ENCODE measurements around the gene PLA2G4F. TPM values are rescaled to one million over a fixed set of nuclear protein-coding genes. Genes with fewer than 3 reads are reported as not detected.
"Not testable (repeated sequence)": the region's sequence is repeated elsewhere in the genome, so short reads cannot be mapped to it uniquely, and the experiment has no call there.

PLA2G4F gene
- total RNA-seq, 5 donors from 2014 or later (not counting 1 experiment from before 2014, with no cell fraction given): 0.10 to 0.23 (median 0.16) TPM; not detected in 2

DNA sequence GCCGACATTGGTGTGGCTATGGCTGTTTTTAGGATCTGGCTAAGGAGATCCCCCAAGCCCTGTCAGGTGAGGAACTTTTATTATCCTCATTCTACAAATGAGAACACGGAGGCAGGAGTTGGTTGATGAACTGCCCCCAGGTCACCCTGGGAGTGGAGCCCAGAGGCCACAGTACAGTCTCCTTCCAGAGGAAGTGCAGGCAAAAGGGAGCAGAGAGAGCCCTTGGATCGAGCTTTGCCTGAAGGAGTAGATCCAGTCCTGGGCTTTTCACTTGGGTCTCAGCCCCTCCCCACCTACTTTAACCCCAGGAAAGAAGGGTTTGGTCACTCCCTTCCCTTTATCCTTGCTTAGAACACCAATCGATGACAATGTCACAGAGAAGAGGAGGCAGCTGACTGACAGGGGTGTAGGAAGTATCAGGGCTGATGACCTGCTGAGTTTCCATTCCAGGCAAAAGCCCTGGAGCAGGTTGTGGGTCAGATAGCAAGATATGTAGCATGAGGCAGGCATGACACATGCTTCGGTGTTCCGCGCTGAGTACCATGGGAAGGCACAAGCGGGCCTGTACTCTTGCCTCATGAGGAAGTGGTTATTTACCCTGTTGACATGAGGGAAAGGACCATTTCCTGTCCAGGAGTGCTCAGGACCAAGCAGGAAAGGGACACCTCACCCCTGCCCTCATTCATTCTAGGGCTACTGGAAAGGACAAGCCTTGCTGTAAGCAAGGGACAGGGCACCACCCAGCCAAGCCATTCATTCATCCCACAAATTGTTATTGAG lies 56.2 kb downstream of the PLA2G4F start:
- no peaks in the 10 kb centered on the region for H3K9me3 ChIP-seq

DNA sequence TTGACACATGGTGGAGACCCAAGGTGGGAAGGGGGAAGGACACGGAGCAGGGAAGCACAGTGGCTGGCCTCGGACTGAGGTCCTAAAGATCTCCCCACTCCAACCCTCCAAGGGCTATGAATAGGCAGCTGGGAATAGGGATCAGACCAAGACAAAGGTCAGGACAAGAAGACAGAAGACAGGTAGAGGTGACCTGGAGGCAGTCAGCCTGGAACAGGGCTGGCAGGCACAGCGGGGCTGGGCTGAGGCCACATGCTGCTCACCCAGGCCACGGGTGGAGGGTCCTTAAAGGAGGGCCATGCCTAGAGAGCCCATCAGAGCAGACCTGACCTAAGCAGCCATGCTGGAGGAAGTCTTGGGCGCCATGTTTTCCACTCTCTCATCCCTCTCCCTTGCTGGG lies 59.4 kb downstream of the PLA2G4F start:
- Mint-ChIP-seq H3K4me1 (no peaks in the 10 kb centered on the region), H3K4me3 (no peak overlapping the region), H3K36me3 (no peaks in the 10 kb centered on the region), H3K27ac (no peak overlapping the region), H3K27me3 (peaks cover 0 to 3% of the 10 kb centered on the region in 2 donors), H3K9me3 (no peaks in the 10 kb centered on the region)
- H3K36me3 ChIP-seq (ENCODE audit: control insufficient read depth in 2 of 2, extremely low read depth in 1 of 2, insufficient read depth in 1 of 2, low read length in 1 of 2): no peaks in the 10 kb centered on the region
- H3K27me3 ChIP-seq (replicated peaks in 1 of 2; ENCODE audit: control insufficient read depth in 2 of 2, extremely low read depth in 1 of 2, insufficient read depth in 2 of 2, low read length in 1 of 2): peaks cover 0 to 30% of the 10 kb centered on the region in 2 experiments
- no peak for DNase-seq
- no peak overlapping the region for H3K27ac ChIP-seq (ENCODE audit: low read length)
- no peak overlapping the region for H3K4me3 ChIP-seq (ENCODE audit: control insufficient read depth in 1 of 2, extremely low read depth in 1 of 2, low read length in 1 of 2)
- ChIA-PET CTCF (no interaction called here), POLR2A (no interaction called here)
- no peaks in the 10 kb centered on the region for H3K4me1 ChIP-seq (ENCODE audit: control insufficient read depth in 1 of 2, extremely low read depth in 1 of 2, insufficient read depth in 2 of 2, low read length in 2 of 2)
- no peak for ATAC-seq (replicated peaks in 1 of 4)
- H3K9me3 ChIP-seq: no peaks in the 10 kb centered on the region
- 76% methylated on average over 3 of the region's 5 CpGs for WGBS (ENCODE audit: insufficient coverage)

More for the DNA sequence above, 56.2 kb downstream of the PLA2G4F start:
- 78% methylated on average over 5 of the region's 8 CpGs for WGBS (ENCODE audit: insufficient coverage)
- peaks cover 0 to 19% of the 10 kb centered on the region in 2 experiments for H3K27me3 ChIP-seq (replicated peaks in 1 of 2; ENCODE audit: control insufficient read depth in 2 of 2, extremely low read depth in 1 of 2, insufficient read depth in 2 of 2, low read length in 1 of 2)
- no peaks in the 10 kb centered on the region for H3K36me3 Mint-ChIP-seq
- no peak overlapping the region for H3K4me3 Mint-ChIP-seq
- H3K4me1 ChIP-seq (ENCODE audit: control insufficient read depth in 1 of 2, extremely low read depth in 1 of 2, insufficient read depth in 2 of 2, low read length in 2 of 2): no peaks in the 10 kb centered on the region
- H3K9me3 Mint-ChIP-seq: no peaks in the 10 kb centered on the region
- DNase-seq (no peak), ATAC-seq (replicated peaks in 1 of 4) (no peak)
- H3K4me1 Mint-ChIP-seq: no peaks in the 10 kb centered on the region
- no peak overlapping the region for H3K4me3 ChIP-seq (ENCODE audit: control insufficient read depth in 1 of 2, extremely low read depth in 1 of 2, low read length in 1 of 2)
- H3K36me3 ChIP-seq (ENCODE audit: control insufficient read depth in 2 of 2, extremely low read depth in 1 of 2, insufficient read depth in 1 of 2, low read length in 1 of 2): no peaks in the 10 kb centered on the region
- H3K27me3 Mint-ChIP-seq: peaks cover 0 to 3% of the 10 kb centered on the region in 2 donors
- CTCF ChIA-PET: no interaction called here
- POLR2A ChIA-PET: no interaction called here
- H3K27ac Mint-ChIP-seq: no peak overlapping the region
- H3K27ac ChIP-seq (ENCODE audit: low read length): no peak overlapping the region

DNA sequence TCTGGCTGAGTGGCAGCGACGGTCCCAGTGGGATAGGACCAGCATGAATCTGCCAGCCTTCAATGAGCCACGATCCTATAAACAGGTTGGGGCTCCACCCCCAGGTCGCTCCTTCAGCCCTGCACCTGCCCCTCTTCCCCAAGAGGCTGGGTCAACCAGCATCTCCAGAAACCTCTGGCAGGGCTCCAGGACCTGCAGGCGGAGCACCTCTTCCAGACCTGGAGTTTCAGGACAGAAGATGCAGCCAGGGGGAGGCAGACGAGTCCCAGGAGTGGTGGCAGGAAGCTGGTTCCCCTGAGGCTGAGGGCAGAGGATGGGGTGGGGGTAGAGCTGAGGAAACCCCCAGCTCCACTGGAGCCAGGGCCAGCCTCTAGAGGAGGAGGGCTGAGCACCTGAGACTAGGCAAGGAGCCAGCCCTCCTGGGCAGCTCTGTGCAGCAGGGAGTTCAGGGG lies 61.9 kb downstream of the PLA2G4F start, which contains the start of gene PLA2G4D:
PLA2G4D (minus strand) TSS at position 51 of the 452 bp plus-strand sequence. CDS start 103 bp downstream, outside the sequence.
- Mint-ChIP-seq H3K4me1 (no peaks in the 10 kb centered on the region), H3K27me3 (peaks cover 0 to 3% of the 10 kb centered on the region in 2 donors), H3K27ac (no peak within 1 kb of the TSS), H3K4me3 (no peak within 1 kb of the TSS), H3K36me3 (no peaks in the 10 kb centered on the region), H3K9me3 (no peaks in the 10 kb centered on the region)
- CTCF ChIA-PET: interaction anchor here in 1 of 2 donors (0.5 kb wide), 1 partner anchor 862 kb away, joined by 4 read pairs; no protein-coding TSS in a partner anchor
- Histone ChIP-seq H3K9me3 (no peaks in the 10 kb centered on the region), H3K36me3 (ENCODE audit: control insufficient read depth in 2 of 2, extremely low read depth in 1 of 2, insufficient read depth in 1 of 2, low read length in 1 of 2) (no peaks in the 10 kb centered on the region), H3K27ac (ENCODE audit: low read length) (no peak within 1 kb of the TSS), H3K27me3 (replicated peaks in 1 of 2; ENCODE audit: control insufficient read depth in 2 of 2, extremely low read depth in 1 of 2, insufficient read depth in 2 of 2, low read length in 1 of 2) (peaks cover 0 to 32% of the 10 kb centered on the region in 2 experiments), H3K4me1 (ENCODE audit: control insufficient read depth in 1 of 2, extremely low read depth in 1 of 2, insufficient read depth in 2 of 2, low read length in 2 of 2) (no peaks in the 10 kb centered on the region), H3K4me3 (ENCODE audit: control insufficient read depth in 1 of 2, extremely low read depth in 1 of 2, low read length in 1 of 2) (no peak within 1 kb of the TSS)
- DNase-seq (no peak), ATAC-seq (replicated peaks in 1 of 4) (no peak)
- 72% methylated on average over 6 of the region's 6 CpGs for WGBS (ENCODE audit: insufficient coverage)
- POLR2A ChIA-PET: no interaction called here

DNA sequence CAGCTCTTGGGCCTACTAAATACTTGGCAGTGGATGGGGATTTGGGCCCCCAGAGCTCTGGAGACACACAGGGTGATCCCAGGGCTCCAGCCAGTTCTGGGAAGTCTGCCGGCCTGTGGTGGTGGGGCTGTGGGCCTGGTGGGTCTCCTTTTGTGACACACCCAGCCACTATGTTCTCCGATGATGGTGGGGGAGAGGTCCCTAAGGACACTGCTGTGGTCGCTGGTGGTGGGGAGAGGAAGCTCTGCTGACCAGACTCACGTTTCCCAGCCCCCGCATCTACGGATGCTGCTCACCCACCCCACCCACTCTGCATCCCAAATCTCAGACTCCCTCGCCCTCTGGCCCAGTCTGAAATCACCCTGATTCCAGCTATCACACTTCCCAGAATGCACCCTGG lies 62.5 kb downstream of the PLA2G4F start:
- Mint-ChIP-seq H3K27ac (no peak overlapping the region), H3K27me3 (peaks cover 0 to 3% of the 10 kb centered on the region in 2 donors), H3K4me1 (no peaks in the 10 kb centered on the region), H3K36me3 (no peaks in the 10 kb centered on the region), H3K9me3 (no peaks in the 10 kb centered on the region), H3K4me3 (no peak overlapping the region)
- no peaks in the 10 kb centered on the region for H3K4me1 ChIP-seq (ENCODE audit: control insufficient read depth in 1 of 2, extremely low read depth in 1 of 2, insufficient read depth in 2 of 2, low read length in 2 of 2)
- H3K9me3 ChIP-seq: no peaks in the 10 kb centered on the region
- 79% methylated on average over 2 of the region's 7 CpGs for WGBS (ENCODE audit: insufficient coverage)
- no peaks in the 10 kb centered on the region for H3K36me3 ChIP-seq (ENCODE audit: control insufficient read depth in 2 of 2, extremely low read depth in 1 of 2, insufficient read depth in 1 of 2, low read length in 1 of 2)
- ChIA-PET CTCF (interaction anchor here in 1 of 2 donors (0.5 kb wide), 1 partner anchor 862 kb away, joined by 4 read pairs; no protein-coding TSS in a partner anchor), POLR2A (no interaction called here)
- peaks cover 0 to 32% of the 10 kb centered on the region in 2 experiments for H3K27me3 ChIP-seq (replicated peaks in 1 of 2; ENCODE audit: control insufficient read depth in 2 of 2, extremely low read depth in 1 of 2, insufficient read depth in 2 of 2, low read length in 1 of 2)
- ATAC-seq (replicated peaks in 1 of 4): no peak
- DNase-seq: no peak
- no peak overlapping the region for H3K4me3 ChIP-seq (ENCODE audit: control insufficient read depth in 1 of 2, extremely low read depth in 1 of 2, low read length in 1 of 2)
- H3K27ac ChIP-seq (ENCODE audit: low read length): no peak overlapping the region

DNA sequence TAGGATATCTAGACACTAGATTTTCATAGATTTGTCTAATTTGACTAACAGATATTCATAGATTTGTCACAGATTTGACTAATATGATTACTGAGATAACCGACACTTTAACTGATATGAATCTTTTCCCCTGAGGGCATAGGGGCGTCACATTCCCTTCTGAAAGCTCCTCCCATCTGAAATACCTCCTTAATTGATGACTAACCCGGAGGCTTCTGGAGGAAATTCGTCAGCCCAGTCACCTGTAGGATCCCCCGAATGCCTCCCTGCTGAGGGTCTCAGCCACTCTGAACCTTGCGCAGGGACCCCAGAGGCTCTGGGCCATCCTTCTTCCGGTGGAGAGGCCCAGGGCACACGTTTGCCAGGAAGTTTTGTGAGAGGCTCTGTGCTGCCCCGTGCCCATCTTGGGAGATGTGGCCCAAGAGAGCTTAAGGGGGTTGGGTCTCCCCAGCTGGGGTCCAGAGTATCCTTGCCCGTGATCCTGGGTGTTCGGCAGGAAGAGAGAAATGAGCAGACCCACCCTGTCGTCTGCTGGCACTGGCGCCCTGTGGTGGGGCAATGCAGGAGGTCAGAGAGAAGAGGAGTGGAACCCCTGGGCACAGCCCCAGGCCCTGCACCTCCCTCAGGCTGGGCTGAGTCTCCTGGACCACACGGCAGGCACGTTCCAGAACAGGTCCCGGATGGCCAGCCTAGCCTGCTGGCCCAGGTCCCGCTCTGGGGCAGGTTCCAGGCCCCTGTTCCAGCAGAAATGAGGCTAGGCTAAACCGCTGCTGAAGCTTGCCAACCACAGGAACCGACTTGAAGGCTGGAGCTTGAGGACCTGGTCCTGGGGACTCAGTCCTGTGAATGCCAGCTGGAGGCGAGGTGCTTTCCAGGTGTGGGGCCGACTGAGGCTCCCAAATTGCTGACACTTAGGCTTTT lies 63.8 kb downstream of the PLA2G4F start:
- peaks cover 0 to 45% of the 10 kb centered on the region in 2 experiments for H3K27me3 ChIP-seq (replicated peaks in 1 of 2; ENCODE audit: control insufficient read depth in 2 of 2, extremely low read depth in 1 of 2, insufficient read depth in 2 of 2, low read length in 1 of 2)
- no peaks in the 10 kb centered on the region for H3K4me1 ChIP-seq (ENCODE audit: control insufficient read depth in 1 of 2, extremely low read depth in 1 of 2, insufficient read depth in 2 of 2, low read length in 2 of 2)
- H3K27ac Mint-ChIP-seq: no peak overlapping the region
- H3K27ac ChIP-seq (ENCODE audit: low read length): no peak overlapping the region
- peaks cover 0 to 9% of the 10 kb centered on the region in 2 donors for H3K27me3 Mint-ChIP-seq
- WGBS (ENCODE audit: insufficient coverage): 74% methylated on average over 20 of the region's 21 CpGs
- ChIA-PET CTCF (no interaction called here), POLR2A (no interaction called here)
- no peaks in the 10 kb centered on the region for H3K4me1 Mint-ChIP-seq
- H3K36me3 Mint-ChIP-seq: no peaks in the 10 kb centered on the region
- ATAC-seq (replicated peaks in 1 of 4): no peak
- no peak overlapping the region for H3K4me3 ChIP-seq (ENCODE audit: control insufficient read depth in 1 of 2, extremely low read depth in 1 of 2, low read length in 1 of 2)
- no peaks in the 10 kb centered on the region for H3K9me3 ChIP-seq
- no peak overlapping the region for H3K4me3 Mint-ChIP-seq
- DNase-seq: no peak
- H3K36me3 ChIP-seq (ENCODE audit: control insufficient read depth in 2 of 2, extremely low read depth in 1 of 2, insufficient read depth in 1 of 2, low read length in 1 of 2): no peaks in the 10 kb centered on the region
- no peaks in the 10 kb centered on the region for H3K9me3 Mint-ChIP-seq

DNA sequence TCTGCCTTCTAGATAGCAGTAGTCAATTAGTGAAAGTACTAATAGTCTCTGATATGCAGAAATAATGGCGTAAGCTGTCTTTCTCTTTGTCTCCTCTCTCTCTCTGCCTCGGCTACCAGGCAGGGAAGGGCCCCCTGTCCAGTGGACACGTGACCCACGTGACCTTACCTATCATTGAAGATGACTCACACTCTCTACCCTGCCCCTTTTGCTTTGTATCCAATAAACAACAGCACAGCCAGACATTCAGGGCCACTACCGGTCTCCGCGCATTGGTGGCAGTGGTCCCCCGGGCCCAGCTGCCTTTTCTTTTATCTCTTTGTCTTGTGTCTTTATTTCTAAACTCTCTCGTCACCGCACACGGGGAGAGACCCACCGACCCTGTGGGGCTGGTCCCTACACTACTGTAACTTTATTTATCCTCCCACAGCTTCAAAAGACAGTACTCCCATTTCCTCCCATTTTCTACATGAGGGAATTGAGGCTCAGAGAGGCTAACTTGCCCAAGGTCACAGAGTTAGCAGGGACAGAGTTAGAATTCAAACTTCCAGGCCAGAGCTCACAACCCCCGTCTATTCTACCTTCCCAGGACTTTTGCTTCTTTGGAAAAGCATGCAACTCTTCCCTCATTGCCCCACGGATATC lies 64.6 kb downstream of the PLA2G4F start:
- POLR2A ChIA-PET; H3K36me3 ChIP-seq (ENCODE audit: control insufficient read depth in 2 of 2, extremely low read depth in 1 of 2, insufficient read depth in 1 of 2, low read length in 1 of 2); H3K36me3 Mint-ChIP-seq; H3K9me3 ChIP-seq; H3K9me3 Mint-ChIP-seq; H3K27ac Mint-ChIP-seq; H3K27me3 Mint-ChIP-seq; H3K27ac ChIP-seq (ENCODE audit: low read length); H3K4me1 ChIP-seq (ENCODE audit: control insufficient read depth in 1 of 2, extremely low read depth in 1 of 2, insufficient read depth in 2 of 2, low read length in 2 of 2); ATAC-seq (replicated peaks in 1 of 4); DNase-seq; H3K4me3 Mint-ChIP-seq; H3K4me1 Mint-ChIP-seq; H3K4me3 ChIP-seq (ENCODE audit: control insufficient read depth in 1 of 2, extremely low read depth in 1 of 2, low read length in 1 of 2); CTCF ChIA-PET: not testable (repeated sequence)
- WGBS (ENCODE audit: insufficient coverage): 86% methylated on average over 8 of the region's 14 CpGs
- peaks cover 0 to 45% of the 10 kb centered on the region in 2 experiments for H3K27me3 ChIP-seq (replicated peaks in 1 of 2; ENCODE audit: control insufficient read depth in 2 of 2, extremely low read depth in 1 of 2, insufficient read depth in 2 of 2, low read length in 1 of 2)
